Endothelial cell of umbilical vein (primary cell): Measurements from ENCODE around the gene VPS52. TPM values are rescaled to one million over a fixed set of nuclear protein-coding genes. Genes with fewer than 3 reads are reported as not detected.

Experiments used
- BruUV-seq: library from RNA; stranded (reverse); fragments of 400-500 nt; replicated peaks from 2 replicates; lab custom pipeline; 2021; lab: Mats Ljungman, UMichigan
- CTCF ChIA-PET: fragments of 300-600, 350-600 bp; sonication (Branson Sonifier 250); formaldehyde crosslinking; loops from one replicate; lab custom pipeline; 2021; ENCODE audit warnings: antibody characterized with exemption, inconsistent platforms; lab: Charles Lee
- POLR2A ChIA-PET: fragments of 300-600, 350-600 bp; sonication (Branson Sonifier 250); formaldehyde crosslinking; loops from one replicate; lab custom pipeline; 2021; ENCODE audit warnings: antibody characterized with exemption, inconsistent platforms; lab: Charles Lee
- DNase-seq: peaks from one replicate; pipeline ENCODE4 v3.0.0-alpha.2; 2011; ENCODE audit warnings: low read depth, low spot score
- FAIRE-seq: peaks from 2 replicates; lab custom pipeline; 2011; peaks lifted over from hg19 to GRCh38; lab: Jason Lieb, UNC
- H2AFZ ChIP-seq: 2 replicates; pipeline ENCODE4 v1.6.0; 2012; ENCODE audit warnings: low read depth, low read length, control low read depth, inconsistent platforms
- H3K27ac ChIP-seq: 2 replicates; pipeline ENCODE4 v1.5.1; 2011; ENCODE audit warnings: low read depth, mild to moderate bottlenecking, control low read depth, low read length, moderate library complexity; ENCODE audit not compliant: insufficient read depth
- H3K27me3 ChIP-seq, 2 experiments: 2 replicates each; pipeline versions ENCODE4 v1.6.0 to v1.6.1; 2011; ENCODE audit warnings: low read length in 2 of 2, mixed read lengths in 1 of 2; ENCODE audit not compliant: control insufficient read depth in 2 of 2, insufficient read depth in 2 of 2
- H3K36me3 ChIP-seq, 2 experiments: 2 replicates in 1 of 2; 3 replicates in 1 of 2; pipeline ENCODE4 v1.5.1; 2011; ENCODE audit warnings: low read length in 2 of 2, mild to moderate bottlenecking in 1 of 2, moderate library complexity in 1 of 2; ENCODE audit not compliant: control insufficient read depth in 2 of 2, insufficient read depth in 2 of 2; ENCODE audit errors: extremely low read depth in 1 of 2
- H3K4me1 ChIP-seq: 3 replicates; pipeline ENCODE4 v1.5.1; 2011; ENCODE audit warnings: mild to moderate bottlenecking, low read length; ENCODE audit not compliant: control insufficient read depth, insufficient read depth; ENCODE audit errors: extremely low read depth
- H3K4me2 ChIP-seq: 2 replicates; pipeline ENCODE4 v1.6.1; 2011; ENCODE audit warnings: low read length, control low read depth, mixed read lengths; ENCODE audit not compliant: insufficient read depth
- H3K4me3 ChIP-seq, 3 experiments: fragments of 200-600 bp in 1 of 3; sonication (generic), shearing (Covaris generic) in 1 of 3; replicated peaks in 1 of 3; 2 replicates each; pipeline ENCODE4 v1.5.1; 2011 to 2016; ENCODE audit warnings: control low read depth in 3 of 3, low read length in 3 of 3, mild to moderate bottlenecking in 2 of 3, inconsistent platforms in 1 of 3, low read depth in 1 of 3, moderate library complexity in 1 of 3; ENCODE audit not compliant: insufficient read depth in 1 of 3
- H3K79me2 ChIP-seq: 2 replicates; pipeline ENCODE4 v1.6.0; 2012; ENCODE audit warnings: low read length, inconsistent platforms; ENCODE audit not compliant: control insufficient read depth, insufficient read depth
- H3K9ac ChIP-seq: replicated peaks from 2 replicates; pipeline ENCODE3; 2011; ENCODE audit warnings: low read length, control low read depth; ENCODE audit not compliant: insufficient read depth; ENCODE audit errors: extremely low read depth
- H3K9me1 ChIP-seq: replicated peaks from 3 replicates; pipeline ENCODE4 v1.6.0; 2011; ENCODE audit warnings: mild to moderate bottlenecking, low read length; ENCODE audit not compliant: control insufficient read depth, insufficient read depth; ENCODE audit errors: extremely low read depth
- H3K9me3 ChIP-seq: replicated peaks from 2 replicates; pipeline ENCODE4 v1.5.1; 2012; ENCODE audit warnings: low read length, inconsistent platforms; ENCODE audit not compliant: control insufficient read depth, insufficient read depth
- H4K20me1 ChIP-seq: replicated peaks from 2 replicates; pipeline ENCODE3; 2011; ENCODE audit warnings: mild to moderate bottlenecking, low read length; ENCODE audit not compliant: control insufficient read depth, insufficient read depth; ENCODE audit errors: extremely low read depth
- CTCF ChIP-seq, 2 donors: IDR thresholded peaks; 1 replicate in 1 of 2; 2 replicates in 1 of 2; pipeline ENCODE4 v1.5.1; 2011; ENCODE audit warnings: low read length in 2 of 2, mild to moderate bottlenecking in 2 of 2, moderate library complexity in 2 of 2, control low read depth in 1 of 2, inconsistent platforms in 1 of 2, low read depth in 1 of 2; ENCODE audit not compliant: insufficient read depth in 1 of 2; ENCODE audit errors: extremely low read depth in 1 of 2
- EZH2 ChIP-seq: IDR thresholded peaks from 2 replicates; pipeline ENCODE4 v1.6.1; 2012; ENCODE audit warnings: borderline replicate concordance, low read depth, mild to moderate bottlenecking, moderate library complexity, low read length, inconsistent platforms; ENCODE audit not compliant: severe bottlenecking
- FOS ChIP-seq: IDR thresholded peaks from 2 replicates; pipeline ENCODE4 v1.6.1; 2011; ENCODE audit warnings: mild to moderate bottlenecking, low read length, moderate library complexity, borderline replicate concordance; ENCODE audit not compliant: insufficient read depth
- GATA2 ChIP-seq: IDR thresholded peaks from 2 replicates; pipeline ENCODE4 v1.7.0; 2011; ENCODE audit warnings: low read depth, mild to moderate bottlenecking, moderate library complexity, mixed read lengths, low read length; ENCODE audit not compliant: insufficient read length, insufficient read depth
- JUN ChIP-seq: IDR thresholded peaks from 2 replicates; pipeline ENCODE4 v1.6.1; 2011; ENCODE audit warnings: borderline replicate concordance, low read depth; ENCODE audit not compliant: insufficient read length, insufficient read depth
- MAX ChIP-seq: IDR thresholded peaks from 2 replicates; pipeline ENCODE4 v1.6.1; 2011; ENCODE audit not compliant: insufficient read depth, insufficient read length
- MYC ChIP-seq: IDR thresholded peaks from one replicate; pipeline ENCODE4 v1.6.1; 2011; ENCODE audit warnings: mild to moderate bottlenecking, low read depth, low read length
- POLR2A ChIP-seq: IDR thresholded peaks from 2 replicates; pipeline ENCODE4 v1.6.1; 2012; ENCODE audit warnings: low read depth, mild to moderate bottlenecking, control low read depth, low read length
- POLR2AphosphoS5 ChIP-seq: IDR thresholded peaks from 2 replicates; pipeline ENCODE4 v1.6.1; 2012; ENCODE audit warnings: low read depth, mild to moderate bottlenecking, control low read depth, low read length, moderate library complexity; ENCODE audit not compliant: insufficient read depth
- dilution Hi-C: fragments of 300-500 bp; cut with MboI; formaldehyde crosslinking; loops from one replicate; pipeline ENCODE4 v1.15.0; 2019; ENCODE audit warnings: low sequenced_read_pairs; ENCODE audit not compliant: extremely low pct_ligation_motif_present
- intact Hi-C: fragments of 100-400 bp; cut with micrococcal nuclease; formaldehyde crosslinking; loops from one replicate; pipeline ENCODE4 v1.10.0; 2022
- polyA plus RNA-seq, 4 experiments: library from polyadenylated mRNA; depleted of rRNA in 3 of 4; stranded (reverse) in 3 of 4; unstranded in 1 of 4; fragments of >200 nt; gene quantifications; 2 replicates each; pipeline versions ENCODE4 v1.2.1 to v1.2.3, GENCODE V29; 2011 to 2012; ENCODE audit warnings: missing spikeins in 1 of 4
- total RNA-seq: library from RNA; stranded (reverse); gene quantifications from 2 replicates; pipeline ENCODE4 v1.2.3, GENCODE V29; 2021

Gene VPS52
- total and polyA plus RNA-seq, 2 donors (not counting 3 experiments of a cell fraction or from before 2014, with no cell fraction given): 49.2 to 112 TPM

- no peak for FAIRE-seq
- intact Hi-C loops (no loop called here), dilution Hi-C loops (no loop called here)
- Histone ChIP-seq H3K4me1 (peaks cover 21% of the 10 kb centered on the region), H3K27ac (no peak overlapping the region), H3K9me1 (no peaks in the 10 kb centered on the region), H3K36me3 (peaks cover 0 to 3% of the 10 kb centered on the region in 2 experiments), H3K9me3 (no peaks in the 10 kb centered on the region), H4K20me1 (no peaks in the 10 kb centered on the region), H3K79me2 (no peaks in the 10 kb centered on the region), H3K4me2 (no peak overlapping the region), H2AFZ (no peak overlapping the region), H3K9ac (no peak overlapping the region), H3K27me3 (peaks cover 3 to 5% of the 10 kb centered on the region in 2 experiments), H3K4me3 (no peak overlapping the region)
- ChIA-PET POLR2A (no interaction called here), CTCF (interaction anchor here (2.7 kb wide), 1 partner anchor 38 kb away, joined by 29 read pairs; no protein-coding TSS in a partner anchor)
- no peak for DNase-seq
- BruUV-seq: no TSS peak
- TF ChIP-seq POLR2AphosphoS5 (no peak), MYC (no peak), JUN (no peak), GATA2 (no peak), FOS (no peak), CTCF (IDR thresholded peaks at IDR 0.05; ENCODE audit: extremely low read depth in 1 of 2, insufficient read depth in 1 of 2, low read depth in 1 of 2, low read length in 2 of 2) (no peak), POLR2A (no peak), MAX (no peak), EZH2 (no peak)
These were observed 61.8 kb downstream of the VPS52 start for GRCh38 chr6:33209856-33210255.
